Naive thymus-derived CD8-positive, alpha-beta T cell (primary cell): ENCODE measurements around the gene RNU6-7. TPM values are rescaled to one million over a fixed set of nuclear protein-coding genes. Genes with fewer than 3 reads are reported as not detected.

Experiments used
- ATAC-seq, 2 donors: fragments of 150-1000 bp; cut with Tn5 transposase in 1 of 2; sonication (Bioruptor Pico), chemical (Tn5 transposase) in 1 of 2; 1 replicate in 1 of 2; 2 replicates in 1 of 2; pipeline ENCODE4 v1.10.0; 2021; ENCODE audit warnings: mild to moderate bottlenecking in 2 of 2, moderate library complexity in 2 of 2
- POLR2A ChIA-PET: fragments of 350-600 bp; sonication (Branson Sonifier 250); formaldehyde crosslinking; loops from one replicate; lab custom pipeline; 2021; ENCODE audit warnings: antibody characterized with exemption; lab: Charles Lee
- DNase-seq, 10 donors: peaks; one replicate each; pipeline versions ENCODE4 v3.0.0 to v3.0.0-alpha.2; 2020 to 2022
- H3K27ac Mint-ChIP-seq, 10 donors: one replicate each; pipeline ENCODE4 v1.8.0; 2020 to 2022; ENCODE audit warnings: mild to moderate bottlenecking in 10 of 10, mixed read lengths in 10 of 10, moderate library complexity in 4 of 10, inconsistent platforms in 1 of 10
- H3K27me3 Mint-ChIP-seq, 5 donors: one replicate each; pipeline ENCODE4 v1.8.0; 2021 to 2022; ENCODE audit warnings: mixed read lengths in 5 of 5
- H3K36me3 Mint-ChIP-seq, 3 donors: one replicate each; pipeline ENCODE4 v1.8.0; 2020 to 2022; ENCODE audit warnings: mixed read lengths in 3 of 3, mild to moderate bottlenecking in 2 of 3, inconsistent platforms in 1 of 3
- H3K4me1 Mint-ChIP-seq, 4 donors: one replicate each; pipeline ENCODE4 v1.8.0; 2021 to 2022; ENCODE audit warnings: mixed read lengths in 4 of 4
- H3K4me3 Mint-ChIP-seq, 10 donors: one replicate each; pipeline ENCODE4 v1.8.0; 2020 to 2022; ENCODE audit warnings: mild to moderate bottlenecking in 10 of 10, mixed read lengths in 10 of 10, moderate library complexity in 6 of 10, inconsistent platforms in 1 of 10
- H3K9me3 Mint-ChIP-seq, 9 donors: one replicate each; pipeline ENCODE4 v1.8.0; 2020 to 2022; ENCODE audit warnings: mixed read lengths in 9 of 9, mild to moderate bottlenecking in 3 of 9, inconsistent platforms in 1 of 9, moderate library complexity in 1 of 9
- polyA plus RNA-seq, 3 donors: library from polyadenylated mRNA; unstranded; fragments of 300-500 nt; fragmentation: Illumina TruSeq; gene quantifications; one replicate each; pipeline ENCODE4 v1.2.3, GENCODE V29; 2021
- total RNA-seq, 8 experiments: library from RNA in 2 of 8; stranded (reverse) in 2 of 8; gene quantifications; one replicate each; pipeline ENCODE4 v1.2.3 and lab custom pipeline; 2021 to 2026

RNU6-7 gene
- total and polyA plus RNA-seq, 5 experiments from 2014 or later = not detected

DNA sequence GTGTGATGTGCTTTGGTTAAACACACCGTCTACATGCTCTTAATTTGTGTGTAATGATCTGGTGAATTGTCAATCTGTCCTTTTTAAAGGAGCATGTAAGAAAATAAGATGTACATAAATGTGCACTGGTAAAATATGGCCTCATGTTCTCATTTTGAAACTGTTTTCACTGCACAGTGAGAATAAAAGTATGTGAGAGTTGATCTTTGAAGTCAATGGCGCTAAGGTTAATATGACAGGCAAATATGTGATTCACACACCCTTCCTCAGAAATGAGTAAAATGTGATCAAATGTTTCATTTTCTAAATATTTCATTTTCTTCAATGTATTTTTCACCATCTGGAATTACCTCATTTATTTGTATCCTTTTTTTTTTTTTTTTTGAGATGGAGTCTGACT lies 8.3 kb upstream of the RNU6-7 start:
- H3K9me3 Mint-ChIP-seq = no peaks in the 10 kb centered on the region
- no peaks in the 10 kb centered on the region for H3K36me3 Mint-ChIP-seq
- peaks cover 0 to 6% (median 0%) of the 10 kb centered on the region in 4 donors for H3K4me1 Mint-ChIP-seq
- POLR2A ChIA-PET = interaction anchor here (0.6 kb wide), 1 partner anchor 299 kb away, joined by 4 read pairs; no protein-coding TSS in a partner anchor
- DNase-seq (no peak), ATAC-seq (no peak)
- no peak overlapping the region for H3K27ac Mint-ChIP-seq
- no peak overlapping the region for H3K4me3 Mint-ChIP-seq
- H3K27me3 Mint-ChIP-seq = peaks cover 0 to 3% (median 2%) of the 10 kb centered on the region in 5 donors

DNA sequence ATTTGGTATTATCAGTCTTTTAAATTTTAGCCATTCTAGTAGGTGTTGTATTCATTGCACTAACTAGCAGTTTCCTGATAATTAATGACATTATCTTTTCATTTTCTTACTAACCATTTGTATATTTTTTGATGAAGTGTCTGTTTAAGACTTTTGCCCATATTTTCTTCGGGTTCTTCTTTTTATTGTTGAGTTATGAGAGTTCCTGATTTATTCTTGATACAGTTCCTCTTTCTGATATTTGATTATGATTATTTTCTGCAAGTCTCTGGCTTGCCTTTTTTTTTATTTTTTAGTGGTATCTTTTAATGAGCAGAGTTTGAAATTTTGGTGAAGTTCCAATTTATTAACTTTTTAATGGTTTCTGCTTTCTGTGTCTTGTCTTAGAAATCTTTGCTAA lies 6.2 kb upstream of the RNU6-7 start:
- H3K9me3 Mint-ChIP-seq = no peaks in the 10 kb centered on the region
- H3K27me3 Mint-ChIP-seq = peaks cover 0 to 2% (median 0%) of the 10 kb centered on the region in 5 donors
- no peak overlapping the region for H3K4me3 Mint-ChIP-seq
- POLR2A ChIA-PET = no interaction called here
- no peak for ATAC-seq
- no peaks in the 10 kb centered on the region for H3K36me3 Mint-ChIP-seq
- no peak overlapping the region for H3K27ac Mint-ChIP-seq
- DNase-seq = no peak
- peaks cover 0 to 8% (median 2%) of the 10 kb centered on the region in 4 donors for H3K4me1 Mint-ChIP-seq

DNA sequence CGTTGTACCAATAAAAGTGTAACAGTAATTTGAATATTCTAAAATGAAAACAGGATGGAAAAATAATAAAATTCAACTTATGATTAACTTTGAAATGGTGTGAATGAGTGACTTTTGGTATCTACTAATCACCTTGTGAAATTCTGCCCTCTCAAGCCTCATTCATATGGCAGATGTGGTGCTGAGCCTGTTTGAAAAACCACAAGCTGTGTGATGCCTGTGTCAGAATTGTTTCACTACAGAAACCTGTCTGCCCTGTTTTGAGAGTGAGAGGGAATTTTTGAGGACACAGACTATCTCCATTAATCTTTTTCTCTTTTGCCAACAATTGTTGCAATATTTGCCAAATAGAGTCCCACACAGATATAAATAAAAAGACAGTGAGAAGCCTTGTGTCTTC lies 3.9 kb upstream of the RNU6-7 start:
- Mint-ChIP-seq H3K4me1 (peaks cover 4 to 27% (median 16%) of the 10 kb centered on the region in 4 donors), H3K27ac (no peak overlapping the region), H3K36me3 (no peaks in the 10 kb centered on the region), H3K9me3 (peaks cover 0 to 1% (median 0%) of the 10 kb centered on the region in 9 donors), H3K4me3 (no peak overlapping the region), H3K27me3 (peaks cover 0 to 2% (median 0%) of the 10 kb centered on the region in 5 donors)
- ATAC-seq (no peak), DNase-seq (no peak)
- POLR2A ChIA-PET = no interaction called here

DNA sequence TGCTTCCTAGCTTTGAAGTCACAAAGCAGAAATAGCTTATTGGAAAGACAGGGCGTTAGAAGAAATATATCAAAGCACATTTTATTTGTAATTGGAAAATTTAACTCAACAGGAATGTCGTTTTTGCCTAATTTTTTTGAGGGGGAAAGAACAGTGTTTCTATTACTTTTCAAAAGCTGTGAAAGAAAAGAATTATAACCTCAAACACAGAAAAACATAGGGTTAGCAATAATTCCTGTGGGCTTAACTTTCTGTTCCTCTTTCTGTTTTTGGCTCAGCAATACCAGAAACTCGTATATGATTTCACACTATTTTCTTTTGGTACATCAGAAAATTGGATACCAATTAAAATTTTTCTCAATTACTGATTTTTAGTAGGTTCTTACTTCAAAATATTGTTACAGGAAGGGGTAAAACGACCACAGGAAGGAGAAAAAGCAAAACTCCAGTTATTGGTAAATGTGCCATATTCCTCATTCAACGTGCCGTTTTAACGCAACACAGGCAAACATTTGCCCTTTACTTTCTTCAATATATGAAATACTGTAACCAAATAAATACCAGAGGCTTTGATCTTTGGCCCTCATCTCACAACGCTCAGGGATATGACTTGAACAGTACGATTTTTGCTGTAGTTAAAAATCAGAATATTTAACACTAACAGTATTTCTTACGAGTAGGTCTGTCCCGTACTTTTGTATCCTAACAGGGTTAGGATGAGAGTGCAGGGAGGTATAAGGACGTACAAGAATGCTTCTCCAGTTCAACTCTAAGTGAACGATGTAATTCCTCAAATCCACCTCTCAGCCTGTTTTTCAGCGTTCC lies 1.3 kb upstream of the RNU6-7 start:
- peaks cover 0 to 4% (median 0%) of the 10 kb centered on the region in 9 donors for H3K9me3 Mint-ChIP-seq
- DNase-seq = no peak
- peaks cover 15 to 41% (median 28%) of the 10 kb centered on the region in 4 donors for H3K4me1 Mint-ChIP-seq
- peak overlapping the region; percentile 88 to 96 (median 95) for H3K4me3 Mint-ChIP-seq
- POLR2A ChIA-PET = interaction anchor here (0.7 to 0.8 kb wide), 2 partner anchors 124 to 746 kb away, joined by 4 to 5 read pairs; partner anchors contain the start of gene ARHGAP5
- H3K27ac Mint-ChIP-seq = peak overlapping the region; percentile 99 to 100 (median 100)
- no peak for ATAC-seq
- peaks cover 0 to 5% (median 0%) of the 10 kb centered on the region in 5 donors for H3K27me3 Mint-ChIP-seq
- peaks cover 0 to 3% (median 0%) of the 10 kb centered on the region in 3 donors for H3K36me3 Mint-ChIP-seq

- H3K4me3 Mint-ChIP-seq = peak overlapping the region; percentile 88 to 96 (median 95)
- peaks cover 0 to 3% (median 0%) of the 10 kb centered on the region in 3 donors for H3K36me3 Mint-ChIP-seq
- H3K27ac Mint-ChIP-seq = peak overlapping the region; percentile 99 to 100 (median 100)
- ATAC-seq (peak; percentile 47 to 48), DNase-seq (peak; percentile 58 to 87 (median 72))
- H3K9me3 Mint-ChIP-seq = peaks cover 0 to 4% (median 0%) of the 10 kb centered on the region in 9 donors
- POLR2A ChIA-PET = interaction anchor here (0.5 to 2.9 kb wide), 3 partner anchors 124 to 746 kb away, joined by 4 to 44 read pairs (median 5); partner anchors contain the start of gene ARHGAP5
- H3K4me1 Mint-ChIP-seq = peaks cover 15 to 44% (median 28%) of the 10 kb centered on the region in 4 donors
- peaks cover 0 to 5% (median 0%) of the 10 kb centered on the region in 5 donors for H3K27me3 Mint-ChIP-seq
Observed at GRCh38 chr14:32201193-32201815, 541 bp upstream of the RNU6-7 start.

- ATAC-seq (no peak), DNase-seq (no peak)
- Mint-ChIP-seq H3K27ac (peak overlapping the region; percentile 99 to 100 (median 100)), H3K4me3 (peak overlapping the region; percentile 88 to 96 (median 95)), H3K4me1 (peaks cover 16 to 50% (median 28%) of the 10 kb centered on the region in 4 donors), H3K27me3 (peaks cover 0 to 5% (median 0%) of the 10 kb centered on the region in 5 donors), H3K9me3 (peaks cover 0 to 4% (median 0%) of the 10 kb centered on the region in 9 donors), H3K36me3 (peaks cover 0 to 3% (median 0%) of the 10 kb centered on the region in 3 donors)
- POLR2A ChIA-PET = interaction anchor here (0.8 to 2.9 kb wide), 4 partner anchors 125 to 995 kb away, joined by 3 to 44 read pairs (median 9); partner anchors contain the start of genes ARHGAP5, DTD2 and HECTD1
Observed at GRCh38 chr14:32202491-32202997, 699 bp downstream of the RNU6-7 start.

- Mint-ChIP-seq H3K36me3 (peaks cover 0 to 3% (median 0%) of the 10 kb centered on the region in 3 donors), H3K27me3 (peaks cover 0 to 5% (median 0%) of the 10 kb centered on the region in 5 donors), H3K4me1 (peaks cover 16 to 50% (median 28%) of the 10 kb centered on the region in 4 donors), H3K27ac (peak within 1 kb of the TSS; percentile 99 to 100 (median 100)), H3K9me3 (peaks cover 0 to 4% (median 0%) of the 10 kb centered on the region in 9 donors), H3K4me3 (peak within 1 kb of the TSS; percentile 88 to 96 (median 95))
- peak; percentile 78 to 80 for ATAC-seq
- peak; percentile 84 to 99 (median 90) for DNase-seq
- POLR2A ChIA-PET = interaction anchor here (0.6 to 2.9 kb wide), 6 partner anchors 9 to 1581 kb away, joined by 3 to 44 read pairs (median 6); partner anchors contain the start of genes ARHGAP5, DTD2, HECTD1 and SCFD1
Observed at GRCh38 chr14:32202998-32203882, 1.4 kb downstream of the RNU6-7 start, which contains the start of gene RNU6-8. Gene RNU6-8 (minus strand): TSS chr14:32203269.

- H3K4me3 Mint-ChIP-seq = peak overlapping the region; percentile 88 to 96 (median 95)
- peaks cover 0 to 5% (median 0%) of the 10 kb centered on the region in 5 donors for H3K27me3 Mint-ChIP-seq
- peak in 1 of 2 donors; percentile 7 for ATAC-seq
- peaks cover 0 to 3% (median 0%) of the 10 kb centered on the region in 3 donors for H3K36me3 Mint-ChIP-seq
- H3K27ac Mint-ChIP-seq = peak overlapping the region; percentile 90 to 100 (median 100)
- POLR2A ChIA-PET = interaction anchor here (0.6 to 2.9 kb wide), 6 partner anchors 8 to 1581 kb away, joined by 3 to 44 read pairs (median 6); partner anchors contain the start of genes ARHGAP5, DTD2, HECTD1 and SCFD1
- peak in 4 of 10 donors; percentile 10 to 63 (median 29) for DNase-seq
- peaks cover 0 to 4% (median 0%) of the 10 kb centered on the region in 9 donors for H3K9me3 Mint-ChIP-seq
- peaks cover 16 to 50% (median 28%) of the 10 kb centered on the region in 4 donors for H3K4me1 Mint-ChIP-seq
Observed at GRCh38 chr14:32203928-32204357, 2.1 kb downstream of the RNU6-7 start.

DNA sequence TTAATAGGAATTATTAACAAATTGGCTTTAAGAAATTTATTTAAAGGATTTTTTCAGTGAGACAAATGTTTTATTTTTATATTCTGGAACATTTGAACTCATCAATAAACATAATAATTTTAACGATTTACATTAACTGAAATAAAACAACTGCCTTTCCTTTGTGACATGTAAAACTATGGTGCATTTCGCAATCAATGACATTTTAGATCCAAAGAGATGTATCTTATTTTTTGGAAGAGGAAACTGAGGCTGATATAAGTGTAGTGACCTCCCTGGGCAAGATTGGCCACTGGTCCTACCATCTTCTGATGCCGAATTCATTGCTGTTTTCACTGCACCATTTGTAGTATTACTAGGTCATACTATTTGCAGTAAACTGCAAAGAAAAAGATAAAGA lies 3.7 kb downstream of the RNU6-7 start:
- Mint-ChIP-seq H3K4me3 (no peak overlapping the region), H3K36me3 (peaks cover 0 to 3% (median 0%) of the 10 kb centered on the region in 3 donors), H3K27me3 (peaks cover 0 to 6% (median 0%) of the 10 kb centered on the region in 5 donors), H3K27ac (peak overlapping the region in 2 of 10 donors; percentile 48 to 50), H3K9me3 (peaks cover 0 to 4% (median 0%) of the 10 kb centered on the region in 9 donors), H3K4me1 (peaks cover 16 to 45% (median 26%) of the 10 kb centered on the region in 4 donors)
- ATAC-seq (no peak), DNase-seq (no peak)
- POLR2A ChIA-PET = no interaction called here

DNA sequence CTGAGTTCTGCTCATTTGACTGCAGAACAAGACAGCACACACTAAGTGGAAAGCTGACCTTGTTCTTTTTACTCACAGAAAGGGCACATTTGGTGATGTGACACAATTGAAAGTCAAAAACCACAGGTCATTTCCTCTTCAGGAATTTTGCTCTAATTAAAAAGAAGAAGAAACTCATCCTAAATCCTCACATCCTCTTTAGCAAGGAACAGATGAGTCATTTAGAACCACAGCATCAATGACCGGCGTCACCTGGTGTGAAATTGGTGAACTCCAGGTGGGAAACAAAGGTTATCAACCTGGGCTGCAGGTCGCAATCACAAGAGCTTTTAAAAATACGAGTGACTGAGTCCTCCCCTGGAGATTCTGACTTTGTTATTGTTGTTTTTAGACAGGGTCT lies 4.1 kb downstream of the RNU6-7 start:
- Mint-ChIP-seq H3K36me3 (peaks cover 0 to 3% (median 0%) of the 10 kb centered on the region in 3 donors), H3K4me1 (peaks cover 14 to 42% (median 24%) of the 10 kb centered on the region in 4 donors), H3K27ac (peak overlapping the region in 2 of 10 donors; percentile 11 to 50), H3K27me3 (peaks cover 0 to 6% (median 0%) of the 10 kb centered on the region in 5 donors), H3K4me3 (no peak overlapping the region), H3K9me3 (peaks cover 0 to 4% (median 0%) of the 10 kb centered on the region in 9 donors)
- POLR2A ChIA-PET = no interaction called here
- no peak for DNase-seq
- ATAC-seq = no peak

- ATAC-seq (no peak), DNase-seq (no peak)
- Mint-ChIP-seq H3K4me1 (peaks cover 14 to 39% (median 22%) of the 10 kb centered on the region in 4 donors), H3K4me3 (peak overlapping the region in 1 of 10 donors; percentile 25), H3K36me3 (peaks cover 0 to 3% (median 0%) of the 10 kb centered on the region in 3 donors), H3K27me3 (peaks cover 0 to 6% (median 0%) of the 10 kb centered on the region in 5 donors), H3K9me3 (peaks cover 0 to 4% (median 0%) of the 10 kb centered on the region in 9 donors), H3K27ac (peak overlapping the region in 3 of 10 donors; percentile 4 to 43 (median 27))
- POLR2A ChIA-PET = no interaction called here
Observed at GRCh38 chr14:32206552-32206951, 4.7 kb downstream of the RNU6-7 start.
